K562 (cell line): ENCODE results near the gene STXBP6. TPM values are rescaled to one million over a fixed set of nuclear protein-coding genes. Genes with fewer than 3 reads are reported as not detected.

ENCODE experiments used
- ATAC-seq: fragments of 200-7000 bp; cut with Tn5 transposase; 3 replicates; pipeline ENCODE4 v1.9.1; 2020; ENCODE audit warnings: moderate library complexity
- BruUV-seq: library from RNA; stranded (reverse); fragments of 400-500 nt; replicated peaks from 2 replicates; lab custom pipeline; 2021; lab: Mats Ljungman, UMichigan
- CTCF ChIA-PET: fragments of 300-600 bp; formaldehyde crosslinking; extraction: SDS; loops from one replicate; lab custom pipeline; 2021; ENCODE audit warnings: low intra/inter-chr PET ratio; lab: Yijun Ruan, JAX
- POLR2A ChIA-PET: fragments of 300-600, 350-650 bp; sonication (Branson Sonifier 250); formaldehyde crosslinking; extraction: SDS; loops from one replicate; lab custom pipeline; 2021; ENCODE audit warnings: antibody characterized with exemption, inconsistent platforms; lab: Yijun Ruan, JAX
- DNase-seq, 4 experiments: peaks; one replicate each; pipeline versions ENCODE4 v3.0.0 to v3.0.0-alpha.2; 2011 to 2018; ENCODE audit warnings: low spot score in 3 of 4, mixed read lengths in 3 of 4; ENCODE audit errors: extremely low read depth in 1 of 4
- FAIRE-seq: peaks from 2 replicates; lab custom pipeline; 2011; peaks lifted over from hg19 to GRCh38; lab: Jason Lieb, UNC
- H2AFZ ChIP-seq: 2 replicates; pipeline ENCODE4 v1.6.0; 2011; ENCODE audit warnings: low read depth, low read length, control low read depth, inconsistent platforms
- H3K27ac ChIP-seq: fragments of 200-600 bp; 3 replicates; pipeline ENCODE4 v1.8.0; 2011; ENCODE audit warnings: low read depth, mild to moderate bottlenecking, control low read depth, inconsistent platforms, low read length, moderate library complexity, mixed read lengths; ENCODE audit errors: extremely low read depth
- H3K27me3 ChIP-seq, 2 experiments: fragments of 300-600 bp in 1 of 2; 2 replicates in 1 of 2; 3 replicates in 1 of 2; pipeline versions ENCODE4 v1.6.0 to v1.8.0; 2011; ENCODE audit warnings: inconsistent platforms in 2 of 2, low read length in 2 of 2, mild to moderate bottlenecking in 1 of 2, mixed read lengths in 1 of 2, moderate library complexity in 1 of 2; ENCODE audit not compliant: control insufficient read depth in 2 of 2, insufficient read depth in 2 of 2
- H3K36me3 ChIP-seq: fragments of 300-600 bp; 3 replicates; pipeline ENCODE4 v1.8.0; 2011; ENCODE audit warnings: mild to moderate bottlenecking, low read length, inconsistent platforms; ENCODE audit not compliant: control insufficient read depth, insufficient read depth
- H3K4me1 ChIP-seq, 2 experiments: fragments of 200-600 bp in 1 of 2; replicated peaks in 1 of 2; 2 replicates in 1 of 2; 3 replicates in 1 of 2; pipeline versions ENCODE4 v1.5.1 to v1.8.0; 2011; ENCODE audit warnings: inconsistent platforms in 2 of 2, low read length in 2 of 2, mild to moderate bottlenecking in 1 of 2, mixed read lengths in 1 of 2, moderate library complexity in 1 of 2; ENCODE audit not compliant: control insufficient read depth in 2 of 2, insufficient read depth in 2 of 2
- H3K4me2 ChIP-seq: 2 replicates; pipeline ENCODE4 v1.6.1; 2011; ENCODE audit warnings: low read length, control low read depth, inconsistent platforms, mixed read lengths; ENCODE audit not compliant: insufficient read depth
- H3K4me3 ChIP-seq: fragments of 200-600 bp; sonication (generic), shearing (Covaris generic); 2 replicates; pipeline ENCODE4 v1.5.1; 2016; ENCODE audit warnings: control low read depth, inconsistent platforms
- H3K79me2 ChIP-seq: fragments of 200-600 bp; 3 replicates; pipeline ENCODE4 v1.8.0; 2011; ENCODE audit warnings: low read length, inconsistent platforms; ENCODE audit not compliant: control insufficient read depth, insufficient read depth
- H3K9ac ChIP-seq, 2 experiments: 2 replicates each; pipeline versions ENCODE4 v1.6.0 to v1.6.1; 2011; ENCODE audit warnings: low read depth in 2 of 2, low read length in 2 of 2, control low read depth in 1 of 2, inconsistent platforms in 1 of 2, mild to moderate bottlenecking in 1 of 2, mixed read lengths in 1 of 2; ENCODE audit not compliant: insufficient read depth in 1 of 2
- H3K9me1 ChIP-seq: one replicate; pipeline ENCODE4 v1.6.0; 2011; ENCODE audit warnings: inconsistent platforms, mild to moderate bottlenecking, low read length, moderate library complexity; ENCODE audit not compliant: control insufficient read depth, insufficient read depth
- H3K9me3 ChIP-seq: replicated peaks from 2 replicates; pipeline ENCODE4 v1.5.1; 2011; ENCODE audit warnings: low read depth, low read length, inconsistent platforms; ENCODE audit not compliant: control insufficient read depth, insufficient read depth
- H4K20me1 ChIP-seq: replicated peaks from 2 replicates; pipeline ENCODE4 v1.6.1; 2011; ENCODE audit warnings: low read length, inconsistent platforms, mixed read lengths; ENCODE audit not compliant: control insufficient read depth, insufficient read depth
- ARID3B ChIP-seq: fragments of 250-450 bp; sonication (Bioruptor Pico); IDR thresholded peaks from 2 replicates; pipeline ENCODE4 v1.4.0; 2020; ENCODE audit warnings: borderline replicate concordance
- CREB3L1 ChIP-seq: fragments of 450-650 bp; IDR thresholded peaks from 2 replicates; pipeline ENCODE4 v1.6.1; 2014; ENCODE audit warnings: low read depth, mild to moderate bottlenecking, moderate library complexity, borderline replicate concordance
- FOXP1 ChIP-seq: sonication (generic); formaldehyde crosslinking; IDR thresholded peaks from 2 replicates; pipeline ENCODE4 v1.8.0; 2022; ENCODE audit warnings: mild to moderate bottlenecking, missing genetic modification reagents
- FOXP4 ChIP-seq: sonication (generic); formaldehyde crosslinking; IDR thresholded peaks from 2 replicates; pipeline ENCODE4 v1.8.0; 2022; ENCODE audit warnings: mild to moderate bottlenecking, missing genetic modification reagents, borderline replicate concordance
- IRF9 ChIP-seq: fragments of 450-650 bp; IDR thresholded peaks from 2 replicates; pipeline ENCODE4 v1.6.1; 2016; ENCODE audit warnings: missing biosample characterization, missing genetic modification characterization
- MAFG ChIP-seq: fragments of 450-650 bp; conservative IDR thresholded peaks from 2 replicates; pipeline ENCODE4 v1.6.1; 2016; ENCODE audit warnings: missing genetic modification characterization, missing compliant biosample characterization
- NFYB ChIP-seq: IDR thresholded peaks from 2 replicates; pipeline ENCODE4 v1.6.1; 2011; ENCODE audit warnings: mild to moderate bottlenecking, moderate library complexity; ENCODE audit not compliant: insufficient read length; ENCODE audit errors: extremely low read depth
- SMAD4 ChIP-seq: fragments of 250-450 bp; sonication (Bioruptor Pico); conservative IDR thresholded peaks from 2 replicates; pipeline ENCODE4 v1.8.0; 2021; ENCODE audit warnings: inconsistent platforms, mild to moderate bottlenecking, moderate library complexity
- TFAM ChIP-seq: fragments of 250-450 bp; sonication (Bioruptor Pico); conservative IDR thresholded peaks from 2 replicates; pipeline ENCODE4 v1.5.0; 2021; ENCODE audit warnings: mild to moderate bottlenecking, moderate library complexity
- TFE3 ChIP-seq: fragments of 450-650 bp; formaldehyde crosslinking; IDR thresholded peaks from 2 replicates; pipeline ENCODE4 v1.4.0; 2020; ENCODE audit warnings: mild to moderate bottlenecking, mixed read lengths
- ZFP91 ChIP-seq: sonication (generic); formaldehyde crosslinking; IDR thresholded peaks from 2 replicates; pipeline ENCODE4 v1.8.0; 2022; ENCODE audit warnings: mild to moderate bottlenecking, missing genetic modification reagents
- ZKSCAN8 ChIP-seq: fragments of 200-800 bp; sonication (Bioruptor generic); IDR thresholded peaks from 2 replicates; pipeline ENCODE4 v1.6.1; 2016; ENCODE audit warnings: missing genetic modification characterization, missing compliant biosample characterization
- WGBS: fragments of 100-300 bp; shearing (Covaris generic); methylation state at CpG from one replicate; pipeline ENCODE4 v1.1.6; 2016; ENCODE audit warnings: low coverage, mixed read lengths; ENCODE audit not compliant: insufficient coverage; ENCODE audit errors: missing lambda C conversion rate; 5-methylcytosine and 5-hydroxymethylcytosine counted together
- in situ Hi-C: fragments of 300-500 bp; cut with MboI; formaldehyde crosslinking; loops from 4 replicates; pipeline ENCODE4 v1.15.0; 2018; ENCODE audit warnings: inconsistent platforms, mixed read lengths
- intact Hi-C: fragments of 100-400 bp; cut with micrococcal nuclease; formaldehyde crosslinking; loops from 2 replicates; pipeline ENCODE4 v1.14.2; 2022
- polyA plus RNA-seq, 8 experiments: library from polyadenylated mRNA; depleted of rRNA in 4 of 8; stranded (reverse) in 5 of 8; unstranded in 3 of 8; fragments of >200 nt; fragmentation: Nextera tagmentation in 2 of 8; fragmentation: Illumina TruSeq in 1 of 8; extraction: Ambion mirVana in 2 of 8; extraction: Trizol in 1 of 8; gene quantifications; 2 replicates each; pipeline versions ENCODE4 v1.2.1 to v1.2.3, GENCODE V29; 2011 to 2014; ENCODE audit warnings: inconsistent platforms in 1 of 8, missing spikeins in 1 of 8
- total RNA-seq, 7 experiments: library from RNA; depleted of rRNA in 6 of 7; stranded (reverse); fragments of >200 nt in 6 of 7; fragmentation: Illumina TruSeq in 2 of 7; extraction: Trizol in 2 of 7; gene quantifications; 2 replicates each; pipeline versions ENCODE4 v1.2.1 to v1.2.3, GENCODE V29; 2011 to 2021; ENCODE audit warnings: low replicate concordance in 1 of 7

The STXBP6 gene
- total and polyA plus RNA-seq, 9 of the 15 experiments (the other 6 are each of a cell fraction or from before 2014, with no cell fraction given) = 0.27 to 0.89 (median 0.59) TPM

- Histone ChIP-seq H3K9me1 (no peaks in the 10 kb centered on the region), H3K4me1 (peaks cover 13 to 14% of the 10 kb centered on the region in 2 experiments; a peak in 4 of 5 replicates), H3K27ac (no peak overlapping the region), H2AFZ (no peak overlapping the region), H3K4me3 (no peak overlapping the region), H4K20me1 (0 out of 2 replicates have a peak, but pooled peaks cover 3% of the 10 kb centered on the region), H3K27me3 (peaks cover 6 to 28% of the 10 kb centered on the region in 2 experiments; a peak in 4 of 5 replicates), H3K4me2 (no peak overlapping the region), H3K79me2 (no peaks in the 10 kb centered on the region), H3K9ac (no peak overlapping the region), H3K9me3 (no peaks in the 10 kb centered on the region), H3K36me3 (no peaks in the 10 kb centered on the region)
- FAIRE-seq = no peak
- intact Hi-C loops = no loop called here
- ATAC-seq = no peak
- DNase-seq = no peak
- 0% methylated on average over 2 of the region's 2 CpGs for WGBS
- no TSS peak for BruUV-seq
- in situ Hi-C loops = no loop called here
- ChIA-PET CTCF (no interaction called here), POLR2A (interaction anchor here (1.1 kb wide), 1 partner anchor 10 kb away, joined by 3 read pairs; no protein-coding TSS in a partner anchor)
- TF ChIP-seq TFE3 = no peak
- no peak for TF ChIP-seq FOXP1 (CRISPR knock-in tag)
- no peak for TF ChIP-seq ZFP91 (CRISPR knock-in tag)
- no peak for TF ChIP-seq CREB3L1
- TF ChIP-seq SMAD4 (CRISPR knock-in tag) = no peak
- TF ChIP-seq ARID3B (CRISPR knock-in tag) = no peak
- TF ChIP-seq IRF9 (tag) = no peak
- no peak for TF ChIP-seq MAFG (tag)
- TF ChIP-seq ZKSCAN8 (CRISPR knock-in tag) = no peak
- TF ChIP-seq FOXP4 (CRISPR knock-in tag) = no peak
- TF ChIP-seq TFAM (CRISPR knock-in tag) = no peak
- no peak for TF ChIP-seq NFYB
Measured at GRCh38 chr14:25052385-25052784, 2.4 kb upstream of the STXBP6 start.
